GM10847 (cell line): ENCODE results near the gene MYCBP2.

Source experiments
- POLR2A ChIP-seq: IDR thresholded peaks from 2 replicates; pipeline ENCODE4 v1.6.1; 2011; ENCODE audit not compliant: insufficient read length; ENCODE audit errors: extremely low read depth

Gene MYCBP2

DNA sequence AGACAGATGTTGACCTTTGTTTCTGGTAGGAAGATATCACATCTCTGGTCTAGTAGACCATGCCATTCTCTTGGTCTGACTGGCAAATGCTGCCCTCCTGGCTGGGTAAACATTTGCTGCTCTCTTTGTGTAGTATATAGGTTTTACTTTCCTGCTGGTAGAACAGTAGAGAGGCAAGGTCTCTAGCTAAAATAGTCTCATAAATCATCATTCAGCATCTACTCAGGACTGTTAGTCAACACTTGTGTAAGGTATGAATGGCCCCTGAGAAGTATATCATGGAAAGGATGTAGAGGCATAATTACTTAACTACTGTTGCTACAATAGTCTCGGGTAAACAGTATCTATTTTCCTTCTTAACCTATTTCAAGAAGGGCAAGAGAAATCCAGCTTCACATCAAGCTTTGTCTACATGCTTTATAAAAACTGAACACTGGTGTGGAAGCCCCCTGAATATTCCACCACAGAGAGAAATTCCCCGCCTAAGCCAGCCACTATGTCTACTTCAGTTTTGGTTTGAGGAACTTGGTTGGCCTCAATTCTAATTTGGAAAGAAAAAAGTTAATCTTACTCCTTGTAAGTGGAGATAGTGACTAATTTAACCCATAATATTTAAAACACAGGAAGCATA, 18.4 kb upstream of the MYCBP2 start:
- TF ChIP-seq POLR2A = no peak

DNA sequence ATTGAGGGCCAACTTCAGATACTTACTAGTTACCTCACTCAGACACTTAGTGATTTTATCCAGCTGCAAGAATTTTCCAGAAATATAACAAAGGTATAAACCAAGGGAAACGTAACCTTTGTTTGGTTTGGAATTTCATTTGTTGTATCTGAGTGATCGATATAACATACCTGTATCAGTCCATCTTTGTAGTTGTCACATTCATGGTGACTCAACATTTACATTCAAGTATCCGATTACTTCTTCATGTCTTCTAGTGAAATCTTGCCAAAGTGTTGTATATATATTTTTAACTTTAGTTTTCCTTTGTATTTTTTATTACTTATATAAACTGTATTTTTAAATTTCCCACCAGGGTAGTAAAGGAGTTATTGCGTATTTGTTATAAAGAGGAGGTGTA, 16.9 kb upstream of the MYCBP2 start:
- no peak for TF ChIP-seq POLR2A

DNA sequence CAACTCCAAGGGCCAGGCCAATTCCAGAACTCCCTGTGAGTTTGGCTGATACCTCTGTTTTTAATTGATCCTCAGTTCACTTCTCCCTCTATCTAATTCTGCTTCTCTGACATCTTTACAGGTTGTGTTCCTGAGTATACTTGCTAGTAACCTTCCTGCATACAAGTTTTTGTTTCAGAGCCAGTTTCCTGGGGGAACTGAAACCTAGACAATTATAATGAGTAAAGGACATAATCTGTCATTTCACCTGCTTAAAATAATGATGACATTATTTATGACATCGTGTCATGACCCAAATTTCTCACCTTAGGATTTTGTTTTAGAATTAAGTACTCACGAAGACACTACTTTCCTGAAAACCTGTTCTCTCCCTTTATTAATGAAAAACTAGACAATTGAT, 12.5 kb upstream of the MYCBP2 start:
- TF ChIP-seq POLR2A = no peak

DNA sequence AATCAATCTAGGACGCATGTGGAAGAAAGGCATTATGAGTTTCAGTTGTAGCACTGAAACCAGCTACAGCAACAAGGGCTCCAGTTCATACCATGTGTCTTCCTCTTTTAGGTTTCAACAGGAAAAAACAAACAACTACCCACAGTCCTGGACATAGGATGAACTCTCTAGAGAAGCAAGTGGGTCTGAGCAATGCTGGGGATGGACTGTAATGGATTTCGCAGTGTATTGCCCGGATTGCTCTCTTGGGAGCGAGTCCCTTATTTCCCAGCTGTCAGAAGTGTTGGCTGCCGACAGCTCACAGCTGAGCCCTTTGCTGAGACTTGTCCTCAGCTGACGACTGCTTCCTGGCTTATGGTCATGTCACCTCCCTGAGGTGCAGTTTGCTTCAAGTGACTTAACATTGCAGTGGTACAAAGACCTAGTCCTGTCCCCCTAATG, 12.1 kb upstream of the MYCBP2 start:
- no peak for TF ChIP-seq POLR2A

DNA sequence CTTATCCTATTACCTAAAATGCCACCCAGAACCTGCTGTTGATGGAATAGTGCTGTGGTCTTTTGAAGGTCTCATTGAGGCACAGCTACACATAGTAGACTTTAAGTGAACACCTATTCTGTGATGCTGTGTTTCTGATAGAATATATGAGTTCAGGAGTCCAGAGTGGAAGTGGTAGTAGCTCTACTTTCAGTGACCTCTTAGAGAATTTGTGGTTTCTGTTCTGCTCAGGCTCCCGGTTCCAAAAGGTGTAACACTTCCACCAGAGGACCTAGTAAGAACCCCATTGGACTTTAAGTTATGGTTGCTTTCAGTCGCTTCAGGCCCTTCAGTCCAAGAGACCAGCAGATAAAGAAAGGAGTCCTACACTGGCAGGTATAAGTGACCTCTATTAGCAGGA, 11.4 kb upstream of the MYCBP2 start:
- TF ChIP-seq POLR2A = no peak

DNA sequence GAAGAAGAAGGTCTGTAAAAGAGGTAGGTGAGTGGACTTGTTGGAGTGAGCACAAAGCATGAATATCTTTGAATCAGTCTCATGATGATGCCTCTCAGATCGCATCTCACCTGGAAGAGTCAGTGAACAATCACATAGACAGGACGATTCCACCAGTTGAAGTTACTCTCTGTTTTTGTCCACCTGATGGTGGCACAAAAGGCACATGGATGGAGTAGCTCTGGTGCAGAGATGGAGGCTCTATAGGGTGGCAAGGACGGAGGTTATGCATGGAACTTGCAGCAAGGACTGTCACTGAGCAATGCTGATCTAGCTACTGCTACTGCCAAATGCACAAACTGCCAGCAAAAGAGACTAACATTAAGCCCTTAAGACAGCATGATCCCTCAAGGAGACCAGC, 10.3 kb upstream of the MYCBP2 start:
- no peak for TF ChIP-seq POLR2A

DNA sequence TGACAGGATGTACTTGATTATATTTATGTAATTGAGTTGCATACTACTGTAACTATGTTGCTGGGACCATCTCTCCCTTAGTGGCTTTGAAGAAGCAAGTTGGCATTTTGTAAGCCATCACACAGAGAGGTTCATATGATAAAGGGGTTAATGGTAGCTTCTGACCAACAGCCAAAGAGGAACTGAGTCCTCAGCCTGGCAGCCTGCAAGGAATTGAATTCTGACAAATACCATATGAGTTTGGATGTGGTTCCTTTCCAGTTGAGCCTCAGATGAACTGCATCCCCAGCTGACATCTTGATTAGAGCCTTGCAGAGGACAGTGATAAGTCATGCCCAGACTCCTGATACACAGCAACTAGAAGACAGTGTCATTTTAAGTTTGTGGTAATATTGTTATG, 8.6 kb upstream of the MYCBP2 start:
- TF ChIP-seq POLR2A = no peak

DNA sequence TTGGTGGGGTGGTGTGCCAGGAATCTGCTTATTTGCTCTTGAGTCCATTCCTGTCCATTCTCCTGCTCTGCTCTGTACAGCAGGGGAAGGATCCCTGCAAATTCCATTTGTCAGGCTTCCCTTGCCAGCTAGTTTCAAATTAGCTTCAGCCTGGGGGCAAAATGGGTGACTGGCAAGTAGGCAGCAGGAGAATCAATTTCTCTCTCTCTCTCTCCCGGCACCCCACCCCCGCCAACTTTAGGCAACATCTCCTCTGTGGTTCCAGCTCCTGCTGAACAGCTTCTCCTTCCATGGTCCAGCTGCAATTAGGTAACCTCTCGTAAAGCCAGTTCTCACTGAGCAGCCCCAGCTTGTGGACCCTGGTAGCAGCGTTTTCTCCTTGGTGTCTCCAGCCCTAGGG, 6.7 kb upstream of the MYCBP2 start:
- no peak for TF ChIP-seq POLR2A

DNA sequence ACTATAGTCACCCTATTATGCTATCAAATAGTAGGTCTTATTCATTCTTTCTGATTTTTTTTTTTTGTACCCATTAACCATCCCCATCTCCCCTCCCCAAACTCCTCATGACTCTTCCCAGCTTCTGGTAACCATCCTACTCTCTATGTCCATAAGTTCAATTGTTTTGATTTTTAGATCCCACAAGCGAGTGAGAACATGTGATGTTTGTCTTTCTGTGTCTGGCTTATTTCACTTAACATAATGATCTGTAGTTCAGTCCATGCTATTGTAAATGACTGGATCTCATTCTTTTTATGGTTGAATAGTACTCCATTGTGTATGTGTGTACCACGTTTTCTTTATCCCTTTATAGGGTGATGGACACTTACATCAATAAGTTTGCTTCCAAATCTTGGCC, 4.5 kb upstream of the MYCBP2 start:
- no peak for TF ChIP-seq POLR2A

DNA sequence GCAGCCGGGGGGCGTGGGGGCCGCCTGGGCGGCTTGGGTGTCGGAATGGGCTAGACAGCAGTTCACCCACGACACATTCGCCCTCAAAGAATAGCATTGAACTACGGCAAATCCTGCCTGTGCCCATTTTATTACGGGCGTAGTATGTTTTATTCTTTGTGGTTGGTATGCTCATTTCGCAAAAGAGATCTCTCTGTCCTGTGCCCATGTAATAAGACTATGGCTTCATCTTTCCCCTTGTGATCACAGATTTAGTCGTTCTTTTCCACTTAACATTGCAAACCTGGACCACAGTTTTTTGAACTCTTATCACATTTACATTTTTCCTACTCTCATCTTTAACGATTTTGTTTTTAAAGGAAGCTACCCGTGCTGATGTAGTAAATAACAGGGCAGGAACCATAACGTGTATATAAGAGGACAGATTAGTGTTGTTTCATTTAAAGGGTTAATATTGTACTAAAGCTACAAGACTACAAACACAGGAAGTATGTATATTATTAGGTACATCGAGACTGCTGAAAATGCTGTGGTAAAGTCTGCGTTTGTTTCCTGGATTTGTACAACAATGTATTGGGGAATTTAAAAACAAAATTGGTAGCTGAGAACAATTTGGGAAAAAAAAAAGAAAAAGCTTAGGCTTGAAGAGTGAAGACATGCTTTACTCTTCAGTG, 3.2 kb upstream of the MYCBP2 start:
- no peak for TF ChIP-seq POLR2A

DNA sequence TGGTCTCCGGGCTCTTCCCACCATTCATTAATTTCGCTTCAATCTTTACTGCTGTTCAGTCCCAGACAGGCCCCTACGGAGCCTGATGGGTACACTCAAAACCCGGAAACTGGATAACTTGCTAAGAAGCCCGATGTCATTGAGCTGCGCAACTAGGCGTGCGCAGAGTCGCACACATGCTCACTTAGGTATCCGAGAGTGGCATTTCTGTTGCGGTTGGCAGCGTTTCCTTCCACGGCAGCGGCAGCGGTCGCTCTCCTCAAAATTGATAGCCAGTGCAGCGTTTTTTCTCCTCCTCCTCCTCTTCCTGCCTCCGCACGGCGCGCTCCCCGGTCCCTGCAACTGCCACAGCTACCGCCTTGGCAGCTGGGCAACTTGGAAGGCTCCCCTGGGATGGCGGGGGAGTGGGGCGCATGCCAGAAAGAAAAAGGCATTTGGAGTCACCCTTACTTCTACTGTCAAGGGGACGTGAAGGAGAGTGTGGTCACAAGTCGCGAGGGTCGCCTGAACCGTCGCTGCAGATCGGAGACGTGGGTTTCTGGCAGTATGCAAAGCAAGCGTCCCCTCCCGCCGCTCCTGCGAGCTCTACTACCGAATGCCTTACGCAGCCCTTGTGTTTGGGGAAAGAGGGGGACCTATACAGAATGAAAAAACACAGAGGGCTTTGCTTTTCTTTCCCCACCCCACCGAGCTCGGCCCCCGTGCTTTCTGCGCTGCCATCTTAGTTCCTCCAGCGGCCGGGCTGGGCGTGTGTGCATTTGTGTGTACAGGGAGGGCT, 2.4 kb upstream of the MYCBP2 start:
- TF ChIP-seq POLR2A = peak; percentile 66

DNA sequence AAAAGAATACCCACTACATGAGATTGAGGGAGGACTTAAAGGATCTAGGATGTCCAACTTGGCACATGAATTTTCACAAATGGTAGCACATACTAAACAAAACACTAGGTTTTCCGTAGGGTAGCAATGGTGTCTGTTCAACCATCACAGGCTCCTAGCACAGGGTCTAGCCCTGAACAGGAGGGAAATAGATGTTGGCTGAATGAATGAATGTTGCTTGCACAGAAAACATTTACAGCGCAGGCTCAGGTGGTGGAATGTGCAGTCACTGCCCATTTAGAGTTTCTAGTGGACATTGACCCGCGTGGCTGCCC, 1.9 kb upstream of the MYCBP2 start:
- TF ChIP-seq POLR2A = no peak

DNA sequence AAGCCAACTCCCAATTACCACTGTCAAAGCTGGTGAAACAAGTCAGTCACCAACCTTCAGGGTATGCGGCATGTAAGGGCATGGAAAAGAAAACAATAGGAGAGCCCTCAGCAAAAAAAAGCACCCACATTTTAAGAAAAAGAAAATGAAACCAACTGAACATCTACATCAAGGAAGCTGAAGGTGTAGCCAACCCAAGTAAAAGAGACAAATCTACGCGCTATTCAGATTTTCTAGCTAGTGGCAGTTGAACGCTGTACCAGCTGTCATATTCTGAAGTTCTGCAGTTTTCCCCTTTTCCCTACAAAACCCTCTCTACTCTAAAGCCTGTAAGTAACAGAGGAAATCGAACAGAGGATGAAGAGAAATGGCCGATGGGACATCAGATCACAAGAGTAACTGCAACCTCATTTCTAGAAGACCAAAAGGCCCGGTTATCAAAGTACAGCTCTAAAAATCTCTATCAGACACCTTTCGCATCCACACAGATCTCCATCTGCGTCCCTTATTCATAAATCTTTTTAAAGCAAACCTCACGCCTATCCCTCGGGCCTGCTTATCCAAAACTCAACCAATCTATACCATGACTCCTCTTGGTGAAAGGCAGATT, 1.4 kb downstream of the MYCBP2 start:
- TF ChIP-seq POLR2A = no peak

DNA sequence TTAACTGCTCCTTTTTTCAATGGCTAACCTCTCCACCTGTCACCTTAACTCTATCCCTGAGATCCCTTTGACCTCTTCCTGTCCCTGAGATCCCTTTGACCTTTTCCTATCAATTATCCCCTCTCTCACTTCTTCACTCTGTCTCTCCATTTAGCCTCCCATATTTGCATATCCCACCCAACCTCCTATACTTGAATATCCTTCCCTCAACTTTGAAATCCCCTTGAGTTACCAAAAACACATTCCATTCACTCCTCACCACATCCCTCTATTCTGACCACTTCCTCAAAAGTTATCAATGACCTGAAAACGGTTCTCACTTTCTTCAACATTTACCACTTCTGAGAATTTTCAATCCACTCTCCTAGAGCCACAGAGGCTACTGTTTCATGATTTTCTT, 3.0 kb downstream of the MYCBP2 start:
- no peak for TF ChIP-seq POLR2A

DNA sequence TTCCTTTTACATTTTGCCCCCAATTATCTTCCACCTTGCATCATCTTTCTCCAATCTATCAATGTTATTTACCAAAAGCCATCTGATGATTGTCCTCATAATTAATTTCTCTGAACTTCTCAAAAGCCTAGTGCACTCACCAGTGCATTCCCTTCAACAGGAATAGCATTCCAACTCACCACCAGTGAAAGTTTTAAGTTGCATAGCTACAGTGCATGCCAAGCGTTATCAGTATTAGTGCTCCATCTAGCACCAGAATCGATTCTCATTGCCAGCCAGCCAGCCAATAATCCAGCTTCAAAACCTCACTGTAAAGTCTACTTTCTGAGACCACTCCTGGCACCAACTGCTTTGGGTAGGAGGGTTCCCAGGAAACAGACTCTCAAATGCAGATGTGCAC, 7.4 kb downstream of the MYCBP2 start:
- TF ChIP-seq POLR2A = no peak

DNA sequence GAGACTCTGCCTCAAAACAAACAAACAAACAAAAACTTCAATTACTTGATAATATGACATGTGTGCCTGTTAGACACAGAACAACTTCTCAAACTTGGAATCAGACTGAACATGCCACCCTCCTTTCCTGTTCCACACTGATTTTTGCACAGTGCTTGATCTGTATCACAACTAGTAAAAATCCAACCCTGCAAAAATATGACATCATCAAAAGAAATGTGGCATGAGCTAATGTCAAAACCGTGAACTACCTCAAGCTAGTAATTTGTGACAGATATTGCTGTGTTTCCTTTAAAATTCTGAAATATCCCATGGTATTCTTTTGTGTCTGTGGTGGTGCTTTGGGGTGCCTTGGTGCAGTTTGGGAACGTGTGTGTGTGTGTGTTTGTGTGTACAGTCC, 8.2 kb downstream of the MYCBP2 start:
- TF ChIP-seq POLR2A = no peak
